ENCODE data around the gene SYF2.
"Not testable (repeated sequence)": the region's sequence is repeated elsewhere in the genome, so short reads cannot be mapped to it uniquely, and the experiment has no call there.

DNA sequence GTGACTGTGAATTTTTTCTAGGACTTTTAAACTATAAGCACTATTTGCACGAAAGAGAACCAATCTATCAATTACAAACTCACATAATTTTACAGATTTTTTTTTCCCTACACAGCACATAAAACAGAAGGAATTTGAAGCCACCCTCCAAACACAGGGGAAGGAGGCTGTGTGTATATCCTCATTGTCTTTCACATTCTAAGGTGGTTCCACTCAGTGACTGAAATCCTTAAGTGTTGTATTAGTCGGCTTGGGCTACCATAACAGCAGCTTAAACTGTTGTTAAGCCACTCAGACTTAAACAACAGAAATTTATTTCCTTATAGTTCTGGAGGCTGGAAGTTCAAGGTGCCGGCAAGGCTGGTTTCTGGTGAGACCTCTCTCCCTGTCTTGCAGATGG is 28.0 kb upstream of the SYF2 start:
- TF ChIP-seq, protein P1, sequence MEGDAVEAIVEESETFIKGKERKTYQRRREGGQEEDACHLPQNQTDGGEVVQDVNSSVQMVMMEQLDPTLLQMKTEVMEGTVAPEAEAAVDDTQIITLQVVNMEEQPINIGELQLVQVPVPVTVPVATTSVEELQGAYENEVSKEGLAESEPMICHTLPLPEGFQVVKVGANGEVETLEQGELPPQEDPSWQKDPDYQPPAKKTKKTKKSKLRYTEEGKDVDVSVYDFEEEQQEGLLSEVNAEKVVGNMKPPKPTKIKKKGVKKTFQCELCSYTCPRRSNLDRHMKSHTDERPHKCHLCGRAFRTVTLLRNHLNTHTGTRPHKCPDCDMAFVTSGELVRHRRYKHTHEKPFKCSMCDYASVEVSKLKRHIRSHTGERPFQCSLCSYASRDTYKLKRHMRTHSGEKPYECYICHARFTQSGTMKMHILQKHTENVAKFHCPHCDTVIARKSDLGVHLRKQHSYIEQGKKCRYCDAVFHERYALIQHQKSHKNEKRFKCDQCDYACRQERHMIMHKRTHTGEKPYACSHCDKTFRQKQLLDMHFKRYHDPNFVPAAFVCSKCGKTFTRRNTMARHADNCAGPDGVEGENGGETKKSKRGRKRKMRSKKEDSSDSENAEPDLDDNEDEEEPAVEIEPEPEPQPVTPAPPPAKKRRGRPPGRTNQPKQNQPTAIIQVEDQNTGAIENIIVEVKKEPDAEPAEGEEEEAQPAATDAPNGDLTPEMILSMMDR (IDR thresholded peaks at IDR 0.05; ENCODE audit: insufficient read depth, low read length) = not testable (repeated sequence)
- TF ChIP-seq, protein P2, sequence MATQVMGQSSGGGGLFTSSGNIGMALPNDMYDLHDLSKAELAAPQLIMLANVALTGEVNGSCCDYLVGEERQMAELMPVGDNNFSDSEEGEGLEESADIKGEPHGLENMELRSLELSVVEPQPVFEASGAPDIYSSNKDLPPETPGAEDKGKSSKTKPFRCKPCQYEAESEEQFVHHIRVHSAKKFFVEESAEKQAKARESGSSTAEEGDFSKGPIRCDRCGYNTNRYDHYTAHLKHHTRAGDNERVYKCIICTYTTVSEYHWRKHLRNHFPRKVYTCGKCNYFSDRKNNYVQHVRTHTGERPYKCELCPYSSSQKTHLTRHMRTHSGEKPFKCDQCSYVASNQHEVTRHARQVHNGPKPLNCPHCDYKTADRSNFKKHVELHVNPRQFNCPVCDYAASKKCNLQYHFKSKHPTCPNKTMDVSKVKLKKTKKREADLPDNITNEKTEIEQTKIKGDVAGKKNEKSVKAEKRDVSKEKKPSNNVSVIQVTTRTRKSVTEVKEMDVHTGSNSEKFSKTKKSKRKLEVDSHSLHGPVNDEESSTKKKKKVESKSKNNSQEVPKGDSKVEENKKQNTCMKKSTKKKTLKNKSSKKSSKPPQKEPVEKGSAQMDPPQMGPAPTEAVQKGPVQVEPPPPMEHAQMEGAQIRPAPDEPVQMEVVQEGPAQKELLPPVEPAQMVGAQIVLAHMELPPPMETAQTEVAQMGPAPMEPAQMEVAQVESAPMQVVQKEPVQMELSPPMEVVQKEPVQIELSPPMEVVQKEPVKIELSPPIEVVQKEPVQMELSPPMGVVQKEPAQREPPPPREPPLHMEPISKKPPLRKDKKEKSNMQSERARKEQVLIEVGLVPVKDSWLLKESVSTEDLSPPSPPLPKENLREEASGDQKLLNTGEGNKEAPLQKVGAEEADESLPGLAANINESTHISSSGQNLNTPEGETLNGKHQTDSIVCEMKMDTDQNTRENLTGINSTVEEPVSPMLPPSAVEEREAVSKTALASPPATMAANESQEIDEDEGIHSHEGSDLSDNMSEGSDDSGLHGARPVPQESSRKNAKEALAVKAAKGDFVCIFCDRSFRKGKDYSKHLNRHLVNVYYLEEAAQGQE (IDR thresholded peaks at IDR 0.05; ENCODE audit: insufficient replicate concordance, low read depth) = not testable (repeated sequence)
- TF ChIP-seq POLR2AphosphoS5, GABPA (IDR thresholded peaks at IDR 0.05; ENCODE audit: low read depth): not testable (repeated sequence)

All from HL-60 (cell line).